Loucy (cell line): ENCODE measurements around the gene CDK9.
A peak's percentile ranks its signal among the peaks of the same experiment; 100 is the strongest.

Source experiments
- H2AFZ ChIP-seq: fragments of 200-600 bp; sonication (generic); 2 replicates; pipeline ENCODE4 v1.6.0; 2016; ENCODE audit warnings: antibody characterized with exemption, mild to moderate bottlenecking, low read length, moderate library complexity
- H3F3A ChIP-seq: fragments of 200-600 bp; 2 replicates; pipeline ENCODE4 v1.6.0; 2016; ENCODE audit warnings: antibody characterized with exemption, low read depth, mild to moderate bottlenecking
- H3K27me3 ChIP-seq: fragments of 200-600 bp; sonication (generic); 2 replicates; pipeline ENCODE4 v1.6.1; 2014; ENCODE audit warnings: low read length, mild to moderate bottlenecking; ENCODE audit not compliant: insufficient read depth, poor library complexity, severe bottlenecking
- H3K36me3 ChIP-seq: fragments of 200-600 bp; sonication (generic); 2 replicates; pipeline ENCODE4 v1.6.1; 2016; ENCODE audit warnings: low read length; ENCODE audit not compliant: insufficient read depth
- H3K4me1 ChIP-seq: fragments of 200-600 bp; sonication (generic); 2 replicates; pipeline ENCODE4 v1.5.1; 2014; ENCODE audit warnings: low read length, mild to moderate bottlenecking; ENCODE audit not compliant: insufficient read depth, poor library complexity, severe bottlenecking
- H3K4me2 ChIP-seq: fragments of 200-600 bp; sonication (generic); 2 replicates; pipeline ENCODE4 v1.6.0; 2014; ENCODE audit warnings: antibody characterized with exemption, low read length, low read depth, mild to moderate bottlenecking; ENCODE audit not compliant: poor library complexity, severe bottlenecking
- H3K4me3 ChIP-seq: fragments of 200-600 bp; sonication (generic); 2 replicates; pipeline ENCODE4 v1.5.1; 2014; ENCODE audit warnings: low read length, mild to moderate bottlenecking, mixed read lengths; ENCODE audit not compliant: poor library complexity, severe bottlenecking
- H3K79me2 ChIP-seq: fragments of 200-600 bp; sonication (generic); 2 replicates; pipeline ENCODE4 v1.6.1; 2014; ENCODE audit warnings: low read length; ENCODE audit not compliant: insufficient read depth
- H3K9ac ChIP-seq: fragments of 200-600 bp; sonication (generic); 2 replicates; pipeline ENCODE4 v1.6.0; 2014; ENCODE audit warnings: mild to moderate bottlenecking, low read depth, low read length, moderate library complexity; ENCODE audit not compliant: poor library complexity, severe bottlenecking
- H3K9me2 ChIP-seq: fragments of 200-600 bp; sonication (generic); replicated peaks from 2 replicates; pipeline ENCODE4 v1.6.1; 2016; ENCODE audit warnings: low read depth, low read length, mixed read lengths
- H3K9me3 ChIP-seq: fragments of 200-600 bp; sonication (generic); 2 replicates; pipeline ENCODE4 v1.6.1; 2014; ENCODE audit warnings: mild to moderate bottlenecking, antibody characterized with exemption, low read length, low read depth; ENCODE audit not compliant: insufficient read depth
- H4K20me1 ChIP-seq: fragments of 200-600 bp; sonication (generic); 2 replicates; pipeline ENCODE4 v1.6.0; 2014; ENCODE audit warnings: antibody characterized with exemption, low read length, mild to moderate bottlenecking; ENCODE audit not compliant: insufficient read depth, poor library complexity, severe bottlenecking
- CTCF ChIP-seq: fragments of 200-600 bp; sonication (generic); conservative IDR thresholded peaks from 2 replicates; pipeline ENCODE4 v1.5.1; 2014; ENCODE audit warnings: mild to moderate bottlenecking, antibody characterized with exemption, low read length
- EZH2phosphoT487 ChIP-seq: fragments of 200-600 bp; IDR thresholded peaks from 2 replicates; pipeline ENCODE4 v1.6.1; 2018; ENCODE audit warnings: antibody characterized with exemption, mild to moderate bottlenecking, moderate library complexity, borderline replicate concordance

The CDK9 gene

DNA sequence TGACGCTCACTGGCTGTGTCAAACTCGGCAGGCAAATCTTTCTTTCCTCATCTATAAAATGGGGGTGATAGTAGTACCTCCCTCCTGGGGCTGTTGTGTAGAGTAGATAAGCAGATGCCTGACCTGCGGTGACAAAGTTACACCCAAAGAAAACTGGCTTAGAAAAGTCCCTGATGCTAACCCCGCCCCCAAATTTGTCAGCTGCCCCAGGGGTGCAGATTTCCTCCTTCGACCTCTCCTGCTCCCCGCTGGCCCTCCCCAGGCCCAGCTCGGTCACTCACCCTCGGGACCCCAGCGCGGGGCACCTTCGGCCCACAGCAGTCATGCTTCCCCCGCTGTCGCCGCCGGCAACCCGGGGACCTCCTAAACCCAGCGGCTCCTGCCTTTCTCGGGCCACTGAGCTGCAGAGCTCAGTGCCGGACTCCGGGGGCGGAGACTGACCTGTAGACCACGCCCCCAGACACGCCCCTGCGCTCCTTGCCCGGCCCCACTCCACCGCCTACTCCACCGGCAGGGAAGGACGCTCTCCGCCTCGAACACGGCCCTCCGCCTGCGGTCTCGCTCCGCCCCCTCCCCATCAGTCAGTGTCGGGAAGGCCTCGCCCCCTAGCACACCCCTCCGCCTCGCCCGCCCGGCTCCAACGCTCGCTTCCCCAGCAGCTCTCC lies 14.8 kb upstream of the CDK9 start:
- peaks cover 65% of the 10 kb centered on the region for H3K4me1 ChIP-seq

DNA sequence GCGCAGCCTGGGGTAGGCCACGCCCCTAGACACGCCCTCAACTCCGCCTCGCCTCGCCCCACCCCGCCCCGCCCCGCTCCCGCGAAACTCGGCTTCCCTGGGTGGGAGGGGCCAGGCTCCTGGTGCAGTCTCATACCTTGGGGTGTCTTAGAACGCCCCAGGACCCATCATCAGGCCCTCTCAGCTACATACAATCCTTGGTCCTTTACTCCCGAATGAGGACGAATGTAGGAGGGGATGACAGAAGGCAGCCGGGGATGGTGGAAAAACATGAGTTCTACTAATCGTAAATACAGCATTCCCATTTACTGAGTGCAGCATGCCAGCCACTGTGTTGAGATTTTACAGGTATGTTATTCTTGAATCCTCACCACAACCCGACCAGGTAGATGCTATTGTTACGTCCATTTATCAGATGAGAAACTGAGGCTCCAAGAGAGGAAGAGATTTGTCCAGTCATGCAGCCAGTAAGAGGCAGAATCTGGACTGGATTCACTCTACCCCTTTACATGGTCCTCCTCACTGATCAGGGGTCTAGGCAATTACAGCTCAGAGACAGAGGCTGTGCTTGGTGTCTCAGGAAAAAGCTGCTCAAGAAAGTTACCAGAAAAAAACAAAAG lies 14.2 kb upstream of the CDK9 start:
- Histone ChIP-seq H2AFZ (no peak overlapping the region), H3K36me3 (peaks cover 33% of the 10 kb centered on the region; the same call in 1 of the 2 replicates)

More for the DNA sequence above, 14.8 kb upstream of the CDK9 start:
- Histone ChIP-seq H3K79me2 (peaks cover 90% of the 10 kb centered on the region), H3F3A (peaks cover 6% of the 10 kb centered on the region), H3K27me3 (no peaks in the 10 kb centered on the region), H3K4me2 (peak overlapping the region; percentile 79), H2AFZ (no peak overlapping the region), H4K20me1 (peaks cover 63% of the 10 kb centered on the region), H3K36me3 (peaks cover 38% of the 10 kb centered on the region; the same call in 1 of the 2 replicates), H3K4me3 (peak overlapping the region; percentile 68), H3K9me3 (no peaks in the 10 kb centered on the region), H3K9ac (peak overlapping the region; percentile 51), H3K9me2 (no peaks in the 10 kb centered on the region)
- TF ChIP-seq CTCF (no peak), EZH2phosphoT487 (no peak)

DNA sequence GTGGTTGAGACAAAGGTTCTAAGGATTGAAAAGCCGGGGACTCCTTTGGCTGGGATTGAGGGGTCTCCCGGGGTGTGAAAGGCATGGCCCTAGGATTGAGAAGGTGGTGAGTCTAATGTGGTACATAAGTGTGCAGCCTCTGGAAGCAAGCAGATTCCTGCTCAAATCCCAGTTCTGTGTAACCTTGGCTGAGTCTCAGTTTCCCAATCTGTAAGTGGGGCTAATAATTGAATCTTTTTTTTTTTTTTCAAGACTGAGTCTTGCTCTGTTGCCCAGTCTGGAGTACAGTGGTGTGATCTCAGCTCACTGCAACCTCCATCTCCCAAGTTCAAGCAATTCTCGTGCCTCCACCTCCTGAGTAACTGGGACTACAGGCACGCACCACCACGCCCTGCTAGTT lies 13.2 kb upstream of the CDK9 start:
- H4K20me1 ChIP-seq, result peaks cover 59% of the 10 kb centered on the region
- H3K79me2 ChIP-seq, result peaks cover 92% of the 10 kb centered on the region
- H3K36me3 ChIP-seq, result peaks cover 26% of the 10 kb centered on the region; the same call in 1 of the 2 replicates
- no peaks in the 10 kb centered on the region for H3K9me3 ChIP-seq
- peaks cover 6% of the 10 kb centered on the region for H3F3A ChIP-seq
- TF ChIP-seq CTCF (no peak), EZH2phosphoT487 (no peak)
- H3K4me3 ChIP-seq, result no peak overlapping the region
- H3K9me2 ChIP-seq, result no peaks in the 10 kb centered on the region
- H3K9ac ChIP-seq, result no peak overlapping the region
- H2AFZ ChIP-seq, result no peak overlapping the region
- H3K27me3 ChIP-seq, result no peaks in the 10 kb centered on the region
- peaks cover 57% of the 10 kb centered on the region for H3K4me1 ChIP-seq
- peak overlapping the region; percentile 71 for H3K4me2 ChIP-seq

More for the DNA sequence above, 14.2 kb upstream of the CDK9 start:
- Histone ChIP-seq H3K4me1 (peaks cover 65% of the 10 kb centered on the region), H3K4me3 (peak overlapping the region; percentile 58), H3K9ac (no peak overlapping the region), H3K9me3 (no peaks in the 10 kb centered on the region), H3K4me2 (peak overlapping the region; percentile 71), H4K20me1 (peaks cover 60% of the 10 kb centered on the region), H3K79me2 (peaks cover 92% of the 10 kb centered on the region), H3F3A (peaks cover 6% of the 10 kb centered on the region), H3K9me2 (no peaks in the 10 kb centered on the region), H3K27me3 (no peaks in the 10 kb centered on the region)
- TF ChIP-seq CTCF (no peak), EZH2phosphoT487 (no peak)
